HepG2 (cell line): ENCODE results near the gene ANKRD27. TPM values are rescaled to one million over a fixed set of nuclear protein-coding genes. Genes with fewer than 3 reads are reported as not detected.

Experiments
- ELF4 ChIP-seq: sonication (generic); formaldehyde crosslinking; IDR thresholded peaks from 2 replicates; pipeline ENCODE4 v1.5.0; 2020; ENCODE audit warnings: missing genetic modification reagents, mild to moderate bottlenecking, moderate library complexity, borderline replicate concordance
- HCFC1 ChIP-seq: fragments of 150-350 bp; IDR thresholded peaks from 2 replicates; pipeline ENCODE4 v1.6.1; 2014; ENCODE audit warnings: low read depth, low read length
- KMT2A ChIP-seq: sonication (generic); formaldehyde crosslinking; IDR thresholded peaks from 2 replicates; pipeline ENCODE4 v1.4.0; 2020; ENCODE audit warnings: missing genetic modification reagents
- ONECUT2 ChIP-seq: sonication (generic); formaldehyde crosslinking; IDR thresholded peaks from 2 replicates; pipeline ENCODE4 v1.4.0; 2020; ENCODE audit warnings: missing genetic modification reagents
- RFX1 ChIP-seq: fragments of 450-650 bp; IDR thresholded peaks from 2 replicates; pipeline ENCODE4 v1.6.1; 2017
- SRF ChIP-seq: IDR thresholded peaks from 2 replicates; pipeline ENCODE4 v1.6.1; 2011; ENCODE audit warnings: mild to moderate bottlenecking, low read depth, low read length, moderate library complexity
- TARDBP ChIP-seq: sonication (generic); formaldehyde crosslinking; IDR thresholded peaks from 2 replicates; pipeline ENCODE4 v1.8.0; 2022; ENCODE audit warnings: mild to moderate bottlenecking, missing genetic modification reagents
- TBL1XR1 ChIP-seq: fragments of 150-350 bp; IDR thresholded peaks from 2 replicates; pipeline ENCODE4 v1.6.1; 2014; ENCODE audit warnings: borderline replicate concordance, low read length; ENCODE audit not compliant: partially characterized antibody
- TBX2 ChIP-seq: sonication (generic); formaldehyde crosslinking; IDR thresholded peaks from 2 replicates; pipeline ENCODE4 v1.5.0; 2020; ENCODE audit warnings: missing genetic modification reagents, mild to moderate bottlenecking, borderline replicate concordance
- TCF7L2 ChIP-seq: IDR thresholded peaks from 2 replicates; pipeline ENCODE4 v1.6.1; 2011; ENCODE audit warnings: mild to moderate bottlenecking, low read depth, low read length, moderate library complexity
- ZBTB21 ChIP-seq: sonication (generic); formaldehyde crosslinking; IDR thresholded peaks from 2 replicates; pipeline ENCODE4 v1.4.0; 2020; ENCODE audit warnings: missing genetic modification reagents
- ZNF138 ChIP-seq: sonication (generic); formaldehyde crosslinking; IDR thresholded peaks from 2 replicates; pipeline ENCODE4 v1.5.0; 2020; ENCODE audit warnings: mild to moderate bottlenecking, low read depth, missing genetic modification reagents
- ZNF17 ChIP-seq: sonication (generic); formaldehyde crosslinking; IDR thresholded peaks from 2 replicates; pipeline ENCODE4 v1.5.0; 2020; ENCODE audit warnings: mild to moderate bottlenecking, missing genetic modification reagents
- ZNF296 ChIP-seq: sonication (generic); formaldehyde crosslinking; conservative IDR thresholded peaks from 2 replicates; pipeline ENCODE4 v1.5.0; 2020; ENCODE audit warnings: mild to moderate bottlenecking, missing genetic modification reagents
- ZNF615 ChIP-seq: sonication (generic); formaldehyde crosslinking; IDR thresholded peaks from 2 replicates; pipeline ENCODE4 v1.5.0; 2020; ENCODE audit warnings: mild to moderate bottlenecking, missing genetic modification reagents, borderline replicate concordance
- ZNF761 ChIP-seq: sonication (generic); formaldehyde crosslinking; conservative IDR thresholded peaks from 2 replicates; pipeline ENCODE4 v1.4.0; 2020; ENCODE audit warnings: mild to moderate bottlenecking, missing genetic modification reagents
- ZNF841 ChIP-seq: sonication (generic); formaldehyde crosslinking; IDR thresholded peaks from 2 replicates; pipeline ENCODE4 v1.8.1; 2023; ENCODE audit warnings: missing genetic modification reagents, borderline replicate concordance
- polyA plus RNA-seq, 8 experiments: library from polyadenylated mRNA; depleted of rRNA in 3 of 8; stranded (reverse) in 7 of 8; unstranded in 1 of 8; fragments of >200 nt; fragmentation: Illumina TruSeq in 4 of 8; extraction: Trizol in 4 of 8; gene quantifications; 2 replicates each; pipeline versions ENCODE4 v1.2.1 to v1.2.3, GENCODE V29; 2011 to 2016; ENCODE audit warnings: low read depth in 4 of 8, missing spikeins in 1 of 8, mixed read lengths in 1 of 8; ENCODE audit not compliant: insufficient read depth in 1 of 8
- total RNA-seq, 5 experiments: library from RNA; depleted of rRNA; stranded (reverse); fragments of >200 nt; fragmentation: Illumina TruSeq; extraction: Trizol; gene quantifications; 2 replicates each; pipeline ENCODE4 v1.2.3, GENCODE V29; 2016; ENCODE audit warnings: low read depth in 1 of 5
- TF ChIP-seq, protein P1 (sequence below): sonication (generic); formaldehyde crosslinking; IDR thresholded peaks from 2 replicates; pipeline ENCODE4 v1.4.0; 2020; ENCODE audit warnings: missing genetic modification reagents
- TF ChIP-seq, protein P2 (sequence below): sonication (generic); formaldehyde crosslinking; IDR thresholded peaks from 2 replicates; pipeline ENCODE4 v1.4.0; 2020; ENCODE audit warnings: mild to moderate bottlenecking, missing genetic modification reagents
- TF ChIP-seq, protein P3 (sequence below): sonication (generic); formaldehyde crosslinking; IDR thresholded peaks from 2 replicates; pipeline ENCODE4 v1.4.0; 2020; ENCODE audit warnings: mild to moderate bottlenecking, missing genetic modification reagents, borderline replicate concordance

ANKRD27 gene
- total and polyA plus RNA-seq, 2 of the 13 experiments (the other 11 are each of a cell fraction or from before 2014, with no cell fraction given), result 22.2 to 23.7 TPM

DNA sequence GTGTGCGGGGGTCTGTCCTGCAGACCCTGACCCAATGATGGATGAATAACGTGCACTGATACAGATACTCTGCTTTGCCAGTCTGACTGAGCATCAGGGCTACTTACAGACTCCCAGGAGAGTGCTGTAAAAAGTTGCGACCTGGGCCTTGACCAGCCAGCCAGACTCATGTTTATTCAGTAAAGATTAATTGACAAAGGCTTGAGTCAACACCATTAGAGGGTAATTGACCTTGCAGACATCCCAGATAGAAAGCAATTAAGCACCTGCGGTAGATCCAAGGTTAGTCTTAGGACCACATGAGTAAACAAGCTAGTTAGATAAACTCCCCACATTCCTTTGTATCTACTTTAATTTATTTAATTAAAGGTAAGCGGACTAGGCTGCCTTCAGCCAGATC is 27.0 kb upstream of the ANKRD27 start (continued):
- TF ChIP-seq HCFC1 (no peak), RFX1 (no peak), ZBTB21 (CRISPR knock-in tag) (no peak), ONECUT2 (CRISPR knock-in tag) (peak; percentile 36; the same call in 1 of the 2 replicates), ZNF761 (no peak), TCF7L2 (no peak), TARDBP (CRISPR knock-in tag) (peak; percentile 54; the same call in 1 of the 2 replicates), ZNF296 (no peak), ZNF615 (CRISPR knock-in tag) (no peak), TBX2 (peak; percentile 82), SRF (no peak), ELF4 (CRISPR knock-in tag) (no peak), ZNF17 (CRISPR knock-in tag) (no peak), ZNF138 (CRISPR knock-in tag) (no peak), ZNF841 (CRISPR knock-in tag) (no peak), TBL1XR1 (no peak), KMT2A (no peak)
- TF ChIP-seq, protein P1, sequence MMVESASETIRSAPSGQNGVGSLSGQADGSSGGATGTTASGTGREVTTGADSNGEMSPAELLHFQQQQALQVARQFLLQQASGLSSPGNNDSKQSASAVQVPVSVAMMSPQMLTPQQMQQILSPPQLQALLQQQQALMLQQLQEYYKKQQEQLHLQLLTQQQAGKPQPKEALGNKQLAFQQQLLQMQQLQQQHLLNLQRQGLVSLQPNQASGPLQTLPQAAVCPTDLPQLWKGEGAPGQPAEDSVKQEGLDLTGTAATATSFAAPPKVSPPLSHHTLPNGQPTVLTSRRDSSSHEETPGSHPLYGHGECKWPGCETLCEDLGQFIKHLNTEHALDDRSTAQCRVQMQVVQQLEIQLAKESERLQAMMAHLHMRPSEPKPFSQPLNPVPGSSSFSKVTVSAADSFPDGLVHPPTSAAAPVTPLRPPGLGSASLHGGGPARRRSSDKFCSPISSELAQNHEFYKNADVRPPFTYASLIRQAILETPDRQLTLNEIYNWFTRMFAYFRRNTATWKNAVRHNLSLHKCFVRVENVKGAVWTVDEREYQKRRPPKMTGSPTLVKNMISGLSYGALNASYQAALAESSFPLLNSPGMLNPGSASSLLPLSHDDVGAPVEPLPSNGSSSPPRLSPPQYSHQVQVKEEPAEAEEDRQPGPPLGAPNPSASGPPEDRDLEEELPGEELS (CRISPR knock-in tag), result 0 out of 2 replicates have a peak, but pooled peaks have one; percentile 36
- TF ChIP-seq, protein P2, sequence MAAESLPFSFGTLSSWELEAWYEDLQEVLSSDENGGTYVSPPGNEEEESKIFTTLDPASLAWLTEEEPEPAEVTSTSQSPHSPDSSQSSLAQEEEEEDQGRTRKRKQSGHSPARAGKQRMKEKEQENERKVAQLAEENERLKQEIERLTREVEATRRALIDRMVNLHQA (CRISPR knock-in tag), result no peak
- TF ChIP-seq, protein P3, sequence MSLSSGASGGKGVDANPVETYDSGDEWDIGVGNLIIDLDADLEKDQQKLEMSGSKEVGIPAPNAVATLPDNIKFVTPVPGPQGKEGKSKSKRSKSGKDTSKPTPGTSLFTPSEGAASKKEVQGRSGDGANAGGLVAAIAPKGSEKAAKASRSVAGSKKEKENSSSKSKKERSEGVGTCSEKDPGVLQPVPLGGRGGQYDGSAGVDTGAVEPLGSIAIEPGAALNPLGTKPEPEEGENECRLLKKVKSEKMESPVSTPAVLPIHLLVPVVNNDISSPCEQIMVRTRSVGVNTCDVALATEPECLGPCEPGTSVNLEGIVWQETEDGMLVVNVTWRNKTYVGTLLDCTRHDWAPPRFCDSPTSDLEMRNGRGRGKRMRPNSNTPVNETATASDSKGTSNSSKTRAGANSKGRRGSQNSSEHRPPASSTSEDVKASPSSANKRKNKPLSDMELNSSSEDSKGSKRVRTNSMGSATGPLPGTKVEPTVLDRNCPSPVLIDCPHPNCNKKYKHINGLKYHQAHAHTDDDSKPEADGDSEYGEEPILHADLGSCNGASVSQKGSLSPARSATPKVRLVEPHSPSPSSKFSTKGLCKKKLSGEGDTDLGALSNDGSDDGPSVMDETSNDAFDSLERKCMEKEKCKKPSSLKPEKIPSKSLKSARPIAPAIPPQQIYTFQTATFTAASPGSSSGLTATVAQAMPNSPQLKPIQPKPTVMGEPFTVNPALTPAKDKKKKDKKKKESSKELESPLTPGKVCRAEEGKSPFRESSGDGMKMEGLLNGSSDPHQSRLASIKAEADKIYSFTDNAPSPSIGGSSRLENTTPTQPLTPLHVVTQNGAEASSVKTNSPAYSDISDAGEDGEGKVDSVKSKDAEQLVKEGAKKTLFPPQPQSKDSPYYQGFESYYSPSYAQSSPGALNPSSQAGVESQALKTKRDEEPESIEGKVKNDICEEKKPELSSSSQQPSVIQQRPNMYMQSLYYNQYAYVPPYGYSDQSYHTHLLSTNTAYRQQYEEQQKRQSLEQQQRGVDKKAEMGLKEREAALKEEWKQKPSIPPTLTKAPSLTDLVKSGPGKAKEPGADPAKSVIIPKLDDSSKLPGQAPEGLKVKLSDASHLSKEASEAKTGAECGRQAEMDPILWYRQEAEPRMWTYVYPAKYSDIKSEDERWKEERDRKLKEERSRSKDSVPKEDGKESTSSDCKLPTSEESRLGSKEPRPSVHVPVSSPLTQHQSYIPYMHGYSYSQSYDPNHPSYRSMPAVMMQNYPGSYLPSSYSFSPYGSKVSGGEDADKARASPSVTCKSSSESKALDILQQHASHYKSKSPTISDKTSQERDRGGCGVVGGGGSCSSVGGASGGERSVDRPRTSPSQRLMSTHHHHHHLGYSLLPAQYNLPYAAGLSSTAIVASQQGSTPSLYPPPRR (CRISPR knock-in tag), result peak; percentile 99
